GM21447 (cell line): Measurements from ENCODE around the gene FHOD3.

Source experiments
- ATAC-seq: cut with Tn5 transposase; IDR thresholded peaks from one replicate; pipeline ENCODE4 v1.9.1; 2021; ENCODE audit not compliant: unreplicated experiment

Gene FHOD3

DNA sequence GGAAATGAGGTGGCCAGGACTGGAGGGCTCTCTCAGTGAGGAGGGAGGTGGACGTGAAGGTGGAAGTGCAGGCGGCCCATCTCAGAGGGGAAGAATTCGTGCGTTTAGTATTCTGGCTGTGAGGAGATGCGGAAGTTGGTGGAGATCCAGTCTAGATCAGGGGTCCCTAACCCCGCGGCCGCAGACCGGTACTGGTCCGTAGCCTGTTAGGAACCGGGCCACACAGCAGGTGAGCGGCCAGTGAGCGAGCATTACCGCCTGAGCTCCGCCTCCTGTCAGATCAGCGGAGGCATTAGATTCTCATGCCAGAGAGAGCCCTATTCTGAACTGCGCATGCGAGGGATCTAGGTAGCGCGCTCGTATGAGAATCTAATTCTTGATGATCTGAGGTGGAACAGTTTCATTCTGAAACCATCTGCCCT, 1.6 kb upstream of the FHOD3 start:
- ATAC-seq: no peak

DNA sequence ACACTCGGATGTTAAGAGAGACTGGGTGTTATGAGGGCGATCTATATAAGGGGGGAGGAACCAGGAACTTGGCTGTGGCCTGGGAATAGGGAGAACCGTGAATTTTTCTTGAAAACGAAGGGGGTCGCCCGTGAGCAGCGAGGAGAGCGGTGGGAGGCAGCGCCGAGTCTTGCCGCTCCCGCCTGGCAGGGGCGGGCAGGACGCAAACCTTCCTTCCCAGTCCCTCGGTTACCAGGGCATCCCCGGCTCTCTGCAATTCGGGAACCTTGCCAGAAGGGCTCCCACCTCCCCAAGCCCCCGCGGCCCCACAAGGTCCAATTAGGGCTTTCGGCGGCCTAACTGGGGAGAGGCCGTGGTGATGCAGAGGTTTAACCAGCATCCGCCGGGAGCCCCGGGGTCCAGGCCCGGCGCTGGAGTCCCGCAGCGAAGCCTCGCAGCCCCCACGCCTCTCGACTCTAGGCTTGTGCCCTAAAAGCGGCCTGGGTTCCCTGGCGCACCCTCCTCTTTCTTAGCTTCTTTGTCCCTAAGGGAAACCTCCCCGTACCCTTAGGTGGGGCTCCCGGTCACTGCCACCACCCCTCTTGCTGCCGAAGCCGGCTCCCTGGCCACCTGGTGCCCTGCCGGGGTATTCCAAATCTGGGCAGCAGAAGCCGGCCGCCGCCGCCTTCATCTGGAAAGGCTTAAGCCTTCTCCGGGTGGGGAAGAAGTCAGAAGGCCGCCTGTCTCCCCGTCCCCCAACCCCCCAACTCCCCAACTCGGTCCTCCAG, 680 bp upstream of the FHOD3 start:
- no peak for ATAC-seq

GRCh38 chr18:36298126-36298741, 721 bp downstream of the FHOD3 start:
- peak; percentile 18 for ATAC-seq

DNA sequence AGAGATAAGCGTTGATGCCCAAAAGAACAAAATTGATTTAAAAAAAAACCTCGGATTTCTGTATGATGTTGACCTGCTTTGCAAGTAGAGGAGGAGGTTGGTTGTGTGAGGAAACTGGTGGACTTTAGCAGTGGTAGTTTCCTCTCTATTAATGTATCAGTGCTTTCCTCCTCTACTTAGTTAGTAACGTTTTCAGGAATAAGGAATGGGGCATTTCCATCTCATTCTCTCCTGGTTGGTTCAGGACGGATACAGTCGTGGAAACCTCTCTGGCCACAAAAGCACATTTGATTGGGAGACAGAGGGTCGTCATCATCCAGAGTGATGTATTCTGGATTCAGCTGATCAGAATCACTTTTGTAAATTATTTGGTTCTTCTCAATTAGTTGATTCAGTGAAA, 1.5 kb downstream of the FHOD3 start:
- ATAC-seq: no peak

DNA sequence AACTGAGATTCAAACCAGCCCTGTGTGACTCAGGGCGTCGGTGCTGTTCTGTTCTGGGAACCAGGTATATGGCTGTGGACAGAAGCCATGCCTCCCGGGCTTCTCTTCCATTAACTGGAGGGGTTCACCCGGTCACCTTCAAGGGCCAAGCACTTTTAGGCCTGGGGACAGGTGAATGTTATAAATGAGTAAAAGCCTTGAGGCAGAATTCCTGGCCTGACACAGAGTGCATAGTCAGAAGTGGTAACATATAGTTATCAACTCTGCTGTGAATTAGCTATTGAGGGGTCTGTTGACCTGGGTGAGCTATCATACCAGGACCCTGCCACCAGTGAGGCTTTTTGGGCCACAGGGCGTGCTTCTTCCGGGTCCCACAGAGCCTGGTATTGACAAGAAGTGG, 2.7 kb downstream of the FHOD3 start:
- no peak for ATAC-seq

DNA sequence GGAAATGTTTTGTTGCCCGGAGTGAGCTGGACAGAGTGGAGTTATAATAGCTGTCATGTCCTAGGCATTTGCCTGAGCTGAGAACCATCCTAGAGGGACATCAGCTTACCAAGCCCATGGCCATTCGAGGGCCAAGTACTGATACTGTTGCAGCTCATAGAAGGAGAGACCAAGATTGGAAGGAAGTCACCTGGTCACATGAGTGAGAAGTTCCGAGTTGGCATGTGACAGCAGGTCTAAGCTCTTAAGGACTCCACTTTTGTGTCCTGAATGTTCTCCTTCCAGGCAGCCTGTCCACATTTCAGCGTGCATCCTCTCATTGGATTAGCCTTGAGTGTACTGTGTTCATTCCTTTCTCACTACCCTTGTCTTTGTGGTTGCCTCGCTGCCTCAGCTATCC, 4.4 kb downstream of the FHOD3 start:
- ATAC-seq: no peak

DNA sequence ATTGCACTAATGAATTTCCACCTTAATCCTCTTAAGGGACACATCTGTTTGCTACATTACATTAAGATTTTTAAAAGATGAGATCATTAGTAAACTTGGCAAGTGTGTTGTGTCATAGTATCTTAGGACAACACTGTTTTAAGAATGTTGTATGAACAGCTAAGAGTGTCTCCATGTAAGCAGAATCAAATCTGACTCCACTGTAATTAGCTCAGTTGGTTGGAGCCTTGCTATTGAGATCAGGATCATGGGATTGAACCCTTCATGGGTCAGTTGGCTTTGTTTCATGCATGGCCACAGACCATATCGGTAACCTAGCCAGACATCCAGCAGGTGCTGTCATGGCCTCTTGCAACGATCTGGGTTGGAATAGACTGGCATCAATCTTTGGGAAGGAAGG, 5.2 kb downstream of the FHOD3 start:
- ATAC-seq: no peak

DNA sequence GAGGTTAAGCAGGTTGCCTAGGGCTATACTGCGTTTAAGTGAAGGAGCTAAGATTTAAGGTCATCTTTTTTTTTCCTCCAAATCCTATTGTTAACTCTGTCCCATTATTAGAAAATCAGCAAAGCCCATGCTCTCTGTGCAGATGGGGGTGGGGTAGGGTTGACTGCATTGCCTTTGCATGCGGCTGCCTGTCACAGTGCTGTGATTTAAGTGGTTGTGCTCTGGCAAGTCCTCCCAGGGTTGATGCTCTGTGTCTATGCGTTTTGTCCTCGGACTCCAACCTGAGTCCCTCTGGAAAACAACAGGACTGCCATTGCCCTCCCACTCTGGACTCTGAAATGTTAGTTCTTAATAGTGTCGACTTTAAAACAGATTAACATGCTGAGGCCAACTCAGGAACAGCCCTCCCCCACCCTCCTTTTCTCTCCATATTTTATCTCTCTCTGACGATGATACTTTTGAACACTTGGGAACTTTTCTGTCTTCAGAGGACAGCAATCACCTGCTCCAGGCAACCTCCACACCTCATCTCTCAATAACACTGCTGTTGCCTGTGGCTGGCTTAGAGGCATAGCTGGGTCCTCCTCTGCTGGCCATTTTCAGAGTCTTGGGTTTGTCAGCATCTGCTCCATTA, 5.8 kb downstream of the FHOD3 start:
- no peak for ATAC-seq

GRCh38 chr18:36304723-36305122, 7.2 kb downstream of the FHOD3 start:
- no peak for ATAC-seq

- no peak for ATAC-seq
Observed at GRCh38 chr18:36305375-36305774, 7.9 kb downstream of the FHOD3 start.

DNA sequence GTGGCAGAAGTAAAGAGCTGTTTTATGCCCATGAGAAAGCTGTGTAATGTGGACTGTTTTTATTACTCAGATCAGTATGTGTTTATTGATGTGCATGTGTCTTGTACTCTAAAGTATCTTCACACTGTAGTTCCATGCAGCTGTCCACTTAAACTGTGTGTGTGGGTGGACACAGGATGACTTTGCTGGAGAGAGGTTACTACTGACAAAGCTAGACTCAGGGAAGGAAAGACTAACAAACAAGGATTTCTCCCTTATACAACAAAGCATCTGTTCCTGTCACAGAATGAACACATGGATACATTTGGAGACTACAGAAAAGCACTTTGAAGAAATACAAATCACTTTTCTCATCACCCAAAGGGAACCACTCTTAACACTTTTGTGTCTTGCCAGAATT, 10.0 kb downstream of the FHOD3 start:
- no peak for ATAC-seq

DNA sequence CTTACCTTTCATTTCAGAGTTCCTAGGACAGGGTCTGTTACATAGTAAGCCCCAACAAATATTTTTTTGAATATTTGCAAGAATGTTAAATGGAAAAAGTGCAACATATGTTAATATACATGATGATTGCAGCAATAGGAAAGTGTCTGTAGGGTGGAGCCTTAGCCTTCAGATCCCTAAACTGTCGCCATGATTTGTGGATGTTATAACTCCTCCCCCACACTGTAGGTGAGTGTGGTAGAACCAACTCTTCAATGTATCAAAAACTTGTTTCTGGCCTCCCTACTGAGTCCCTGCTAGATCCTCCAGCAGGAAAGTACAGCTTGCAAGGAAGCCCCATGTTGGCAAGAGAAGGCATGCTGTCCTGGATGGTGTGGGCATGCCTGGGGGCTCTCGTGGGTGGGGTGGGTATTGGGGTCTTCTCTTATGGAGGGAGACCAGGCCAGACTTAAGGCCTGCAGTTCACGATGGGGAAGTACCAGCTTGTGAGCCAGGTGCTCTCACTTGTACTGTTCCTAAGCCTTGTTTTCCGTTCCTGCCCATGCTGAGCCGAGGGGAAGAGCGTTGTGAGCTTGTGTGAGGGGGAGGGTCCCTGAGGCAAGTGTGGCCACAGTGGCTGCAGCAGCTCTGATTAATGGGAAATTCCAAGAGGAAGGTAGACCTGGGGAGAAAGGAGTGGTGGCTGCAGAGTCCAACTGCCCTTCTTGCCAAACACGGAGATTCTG, 11.4 kb downstream of the FHOD3 start:
- no peak for ATAC-seq

GRCh38 chr18:36309436-36310391, 12.2 kb downstream of the FHOD3 start:
- ATAC-seq: no peak

- no peak for ATAC-seq
Observed at GRCh38 chr18:36311026-36311570, 13.6 kb downstream of the FHOD3 start.

- no peak for ATAC-seq
Observed at GRCh38 chr18:36312806-36313395, 15.4 kb downstream of the FHOD3 start.

DNA sequence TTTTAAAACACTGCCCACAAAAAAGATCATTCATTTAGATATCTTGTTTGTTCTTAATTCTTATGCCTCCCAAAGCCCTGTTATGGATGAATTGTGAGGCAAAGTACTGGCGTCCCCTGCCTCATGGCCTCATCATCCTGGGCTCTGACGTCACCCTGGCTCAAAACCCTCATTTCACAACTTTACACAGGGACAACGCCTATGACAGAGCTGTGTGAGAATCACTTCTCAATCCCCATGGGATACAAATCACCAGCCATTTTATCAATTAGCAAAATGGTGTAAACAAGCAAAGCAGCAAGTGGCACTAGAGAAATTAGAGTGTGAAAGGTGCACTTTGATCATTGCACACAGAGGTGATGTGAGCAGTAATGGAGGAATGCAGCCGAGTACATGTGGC, 16.6 kb downstream of the FHOD3 start:
- no peak for ATAC-seq

GRCh38 chr18:36314754-36315153, 17.2 kb downstream of the FHOD3 start:
- ATAC-seq: no peak

DNA sequence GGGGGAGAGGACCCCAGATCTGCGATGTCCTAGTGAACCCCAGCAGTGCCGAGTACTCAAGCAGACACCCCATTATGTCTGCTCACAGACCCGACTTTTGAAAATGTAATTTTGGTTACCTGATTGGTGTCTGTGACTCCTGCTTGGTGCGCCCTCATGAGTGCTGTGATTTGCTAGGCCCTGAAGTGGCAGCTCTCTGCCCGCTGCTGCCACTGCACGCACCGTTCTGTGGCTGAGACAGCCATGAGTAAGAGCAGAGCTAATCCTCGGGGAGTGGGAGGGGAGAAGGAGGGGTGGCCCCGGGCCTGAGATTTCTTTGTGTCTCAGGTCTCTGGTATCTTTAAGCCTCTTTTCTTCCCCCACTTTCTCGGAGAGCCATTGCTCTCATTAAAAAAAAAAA, 18.2 kb downstream of the FHOD3 start:
- ATAC-seq: no peak

DNA sequence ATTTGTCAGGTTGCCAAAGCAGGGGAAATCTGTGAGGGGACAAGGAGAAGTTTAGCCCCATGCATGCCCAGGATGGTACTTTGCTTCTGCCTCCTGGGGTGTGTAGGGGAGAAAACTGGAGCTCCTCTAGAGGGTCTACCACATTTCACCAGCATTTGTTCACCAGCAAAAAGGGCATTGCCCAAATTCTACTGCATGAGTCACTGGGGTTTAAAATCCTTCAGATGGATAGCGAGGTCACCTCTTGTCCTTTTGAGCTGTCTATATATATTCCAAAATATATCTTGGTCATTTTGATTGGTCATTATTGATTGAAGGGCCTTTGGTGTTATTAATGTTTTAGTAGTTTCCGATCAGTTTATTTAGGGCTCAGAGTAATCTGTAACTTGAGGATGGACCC, 18.7 kb downstream of the FHOD3 start:
- no peak for ATAC-seq
